ENCODE measurements around the gene EIF4G3.

GRCh38 chr1:21064057-21064456, 112.6 kb downstream of the EIF4G3 start:
- TF ChIP-seq, protein P1, sequence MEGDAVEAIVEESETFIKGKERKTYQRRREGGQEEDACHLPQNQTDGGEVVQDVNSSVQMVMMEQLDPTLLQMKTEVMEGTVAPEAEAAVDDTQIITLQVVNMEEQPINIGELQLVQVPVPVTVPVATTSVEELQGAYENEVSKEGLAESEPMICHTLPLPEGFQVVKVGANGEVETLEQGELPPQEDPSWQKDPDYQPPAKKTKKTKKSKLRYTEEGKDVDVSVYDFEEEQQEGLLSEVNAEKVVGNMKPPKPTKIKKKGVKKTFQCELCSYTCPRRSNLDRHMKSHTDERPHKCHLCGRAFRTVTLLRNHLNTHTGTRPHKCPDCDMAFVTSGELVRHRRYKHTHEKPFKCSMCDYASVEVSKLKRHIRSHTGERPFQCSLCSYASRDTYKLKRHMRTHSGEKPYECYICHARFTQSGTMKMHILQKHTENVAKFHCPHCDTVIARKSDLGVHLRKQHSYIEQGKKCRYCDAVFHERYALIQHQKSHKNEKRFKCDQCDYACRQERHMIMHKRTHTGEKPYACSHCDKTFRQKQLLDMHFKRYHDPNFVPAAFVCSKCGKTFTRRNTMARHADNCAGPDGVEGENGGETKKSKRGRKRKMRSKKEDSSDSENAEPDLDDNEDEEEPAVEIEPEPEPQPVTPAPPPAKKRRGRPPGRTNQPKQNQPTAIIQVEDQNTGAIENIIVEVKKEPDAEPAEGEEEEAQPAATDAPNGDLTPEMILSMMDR (IDR thresholded peaks at IDR 0.05; ENCODE audit: extremely low read depth in 1 of 2, insufficient read depth in 1 of 2, low read depth in 1 of 2, low read length in 2 of 2): no peak
- no peak for TF ChIP-seq POLR2AphosphoS5 (IDR thresholded peaks at IDR 0.05; ENCODE audit: insufficient read depth, low read depth, low read length)

Data from endothelial cell of umbilical vein (primary cell).